HG02759 (cell line): ENCODE data around the gene SOS2.
A peak's percentile ranks its signal among the peaks of the same experiment; 100 is the strongest.

Experiments used
- ATAC-seq: cut with Tn5 transposase; IDR thresholded peaks from one replicate; pipeline ENCODE4 v1.9.1; 2021; ENCODE audit warnings: mild to moderate bottlenecking, moderate library complexity; ENCODE audit not compliant: unreplicated experiment

SOS2 gene

DNA sequence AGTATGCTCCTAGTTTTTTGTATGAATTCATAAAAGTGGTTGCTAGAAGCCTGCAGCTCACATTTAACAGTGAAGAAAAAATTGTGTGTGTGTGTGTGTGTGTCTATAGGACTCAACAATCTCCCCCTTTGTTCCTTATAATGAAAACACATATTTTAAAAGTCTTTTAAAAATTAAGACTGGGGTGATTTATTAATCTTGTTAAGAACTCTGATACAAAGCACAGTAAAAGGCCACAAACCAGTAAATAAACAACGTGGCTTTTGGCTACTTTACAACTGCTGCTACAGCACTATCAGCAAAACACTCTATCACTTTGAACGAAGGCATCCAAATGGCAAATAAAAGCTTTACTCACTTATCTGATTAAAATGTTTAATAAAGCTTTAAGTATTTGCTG, 114.4 kb downstream of the SOS2 start:
- ATAC-seq = no peak

DNA sequence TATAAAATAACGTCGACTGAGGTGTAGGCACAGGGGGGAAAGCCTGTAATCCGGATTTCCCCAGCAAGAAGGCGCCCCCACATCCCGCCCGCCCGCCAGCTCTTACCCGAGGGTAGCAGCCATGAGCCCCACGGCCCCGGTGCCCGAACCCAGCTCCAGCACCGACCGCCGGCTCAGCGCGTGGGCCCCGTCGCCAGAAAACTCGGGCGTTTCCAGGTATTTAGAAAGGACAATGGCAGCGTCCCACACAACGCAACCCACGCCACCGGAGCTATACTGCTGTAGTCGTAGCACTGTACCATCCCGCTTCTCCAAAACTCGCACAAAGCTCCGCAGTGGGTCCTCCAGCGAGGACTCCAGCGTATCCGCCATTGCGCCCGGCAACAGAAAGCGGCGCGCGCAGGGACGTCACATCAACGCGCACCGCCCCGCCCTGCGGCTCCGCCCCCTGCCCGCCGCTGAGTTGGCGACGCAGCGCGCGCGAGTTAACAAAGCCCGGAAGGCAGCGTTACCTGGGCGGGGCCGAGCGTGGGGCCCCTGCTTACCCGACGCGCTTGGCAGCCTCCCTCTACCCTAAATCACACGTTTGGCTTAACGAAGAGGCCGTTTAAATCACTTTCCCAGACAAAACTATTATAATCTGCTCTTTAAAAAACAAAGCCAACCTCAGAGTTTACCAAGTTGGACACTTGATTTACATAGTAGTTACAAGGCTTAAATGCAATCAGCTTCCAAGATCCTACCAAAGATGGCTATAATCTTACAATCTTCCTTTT, 115.0 kb downstream of the SOS2 start, which contains the start of gene VCPKMT:
Gene VCPKMT, minus strand, starts transcription at position 392 of the 776 bp plus-strand sequence. Its CDS starts 20 bp downstream, at position 372.
- peak; percentile 98 for ATAC-seq

DNA sequence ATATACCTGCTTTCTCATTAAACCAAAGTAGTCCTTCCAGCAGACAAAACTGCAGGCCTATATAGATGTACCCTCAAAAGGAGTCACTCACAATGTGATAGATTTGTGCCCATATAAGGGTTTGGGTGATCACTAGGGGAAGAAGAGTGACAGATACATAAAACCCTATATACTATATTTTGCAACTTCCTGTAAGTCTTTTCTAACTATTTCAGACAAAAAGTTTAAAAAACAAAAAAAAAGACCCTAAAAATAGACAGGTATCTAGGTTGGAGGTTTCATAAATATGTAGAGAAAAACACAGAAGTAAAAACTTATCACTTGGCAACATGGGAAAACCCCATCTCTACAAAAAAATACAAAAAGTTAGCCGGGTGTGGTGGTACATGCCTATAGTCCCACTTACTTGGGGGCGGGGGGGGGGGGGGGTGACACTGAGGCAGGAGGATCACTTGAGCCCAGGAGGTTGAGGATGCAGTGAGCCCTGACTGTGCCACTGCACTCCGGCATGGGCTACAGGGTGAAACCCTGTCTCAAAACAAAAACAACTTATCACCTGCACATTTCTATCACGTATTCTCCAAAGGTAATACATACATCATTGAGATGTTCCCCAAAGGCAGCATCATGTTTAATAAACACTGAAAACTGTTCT, 117.9 kb downstream of the SOS2 start:
- peak; percentile 26 for ATAC-seq

DNA sequence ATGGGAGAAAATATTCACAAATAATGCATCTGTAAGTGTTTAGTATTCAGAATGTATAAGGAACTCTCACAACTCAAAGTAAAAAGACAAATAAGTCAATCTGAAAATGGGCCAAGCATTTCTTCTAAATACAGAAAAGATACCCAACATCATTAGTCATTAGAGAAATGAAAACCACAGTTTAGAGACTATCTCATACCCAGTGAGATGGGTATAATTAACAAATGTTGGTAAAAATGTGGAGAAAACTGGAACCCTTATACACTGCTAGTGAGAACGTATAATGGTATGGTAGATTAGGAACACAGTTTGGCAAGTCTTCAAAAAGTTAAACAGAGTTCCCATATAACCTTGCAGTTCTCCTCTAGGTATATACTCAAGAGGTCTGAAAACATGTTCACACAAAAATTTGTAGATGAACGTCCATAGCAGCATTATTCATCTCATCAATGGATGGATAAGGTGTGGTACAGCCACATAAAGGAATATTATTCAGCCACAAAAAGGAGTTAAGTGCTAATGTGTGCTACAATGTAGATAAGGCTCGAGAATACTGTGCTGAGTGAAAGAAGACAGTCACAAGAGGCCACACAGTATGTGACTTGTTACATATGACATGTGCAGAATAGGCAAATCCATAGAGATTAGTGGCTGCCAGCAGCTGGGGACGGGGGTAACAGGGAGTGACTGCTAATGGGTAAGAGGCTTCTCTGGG, 120.9 kb downstream of the SOS2 start:
- no peak for ATAC-seq

DNA sequence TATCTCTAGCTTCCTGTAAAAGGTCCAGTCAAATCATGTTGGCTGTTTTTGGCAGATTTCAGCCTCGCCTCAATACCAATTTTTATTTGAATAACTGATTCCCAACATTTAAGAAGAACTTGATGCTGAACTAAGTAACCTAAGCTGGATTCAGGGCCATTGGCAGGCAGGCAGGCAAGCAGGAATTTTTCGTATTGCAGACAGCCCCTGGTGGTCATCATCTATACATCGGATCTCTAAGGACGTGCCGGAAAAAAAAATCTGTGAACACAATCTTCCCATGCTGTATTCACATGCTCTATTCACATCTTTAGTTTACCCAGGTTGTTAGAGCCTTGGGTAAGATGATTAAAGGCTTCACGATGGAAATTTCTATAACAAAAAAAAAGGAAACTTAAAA, 122.0 kb downstream of the SOS2 start:
- ATAC-seq = no peak

DNA sequence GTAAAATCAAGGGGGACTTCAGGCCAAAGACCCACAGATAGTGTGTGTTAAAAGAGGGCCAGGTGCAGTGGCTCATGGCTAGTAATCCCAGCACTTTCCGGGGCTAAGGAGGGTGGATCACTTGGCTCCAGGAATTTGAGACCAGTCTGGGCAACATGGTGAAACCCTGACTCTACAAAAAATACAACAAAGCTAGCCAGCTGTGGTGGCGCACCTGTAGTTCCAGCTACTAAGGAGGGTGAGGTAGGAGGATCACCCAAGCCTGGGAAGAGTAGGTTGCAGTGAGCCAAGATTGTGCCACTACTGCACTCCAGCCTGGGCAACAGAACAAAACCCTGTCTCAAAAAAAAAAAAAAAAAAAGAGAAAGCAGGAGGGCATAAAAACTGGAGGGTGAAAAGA, 123.5 kb downstream of the SOS2 start:
- ATAC-seq = no peak

DNA sequence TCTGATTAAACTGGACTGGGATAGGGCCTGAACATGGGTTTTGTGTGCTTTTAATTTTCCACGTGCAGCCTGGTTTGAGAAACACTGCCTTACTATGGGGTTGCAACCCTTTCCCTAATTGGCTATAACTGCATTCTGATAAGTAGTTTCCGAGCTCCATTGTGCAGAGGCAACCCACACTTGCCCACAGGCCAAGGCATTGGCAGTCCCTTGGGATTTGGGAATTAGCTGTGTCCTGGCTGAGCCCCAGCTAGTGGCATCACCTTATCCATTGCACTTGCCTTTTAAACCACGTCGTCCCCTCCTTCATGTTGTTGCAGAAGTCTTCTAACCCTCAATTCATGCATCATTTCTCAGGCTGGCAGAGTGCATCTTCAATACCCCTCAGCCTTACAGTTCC, 125.2 kb downstream of the SOS2 start:
- no peak for ATAC-seq

DNA sequence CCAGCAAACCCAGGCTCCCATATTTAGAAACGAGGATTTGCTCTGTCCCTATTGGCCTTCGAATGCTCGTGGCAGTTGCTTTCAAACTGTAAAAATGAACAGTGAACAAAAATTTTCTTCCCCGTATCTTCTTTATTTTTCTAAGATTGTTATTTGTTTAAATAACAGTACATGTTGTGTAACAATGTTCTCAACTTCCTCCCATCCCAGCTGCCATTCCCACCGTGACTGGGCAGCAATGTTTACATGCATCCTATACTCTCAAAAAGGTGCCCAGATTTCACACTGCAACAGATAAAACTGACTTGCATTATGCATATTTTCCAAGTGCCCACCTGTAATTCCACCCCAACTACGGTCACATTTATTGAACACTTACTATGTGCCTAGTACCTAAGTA, 127.8 kb downstream of the SOS2 start:
- ATAC-seq = no peak

DNA sequence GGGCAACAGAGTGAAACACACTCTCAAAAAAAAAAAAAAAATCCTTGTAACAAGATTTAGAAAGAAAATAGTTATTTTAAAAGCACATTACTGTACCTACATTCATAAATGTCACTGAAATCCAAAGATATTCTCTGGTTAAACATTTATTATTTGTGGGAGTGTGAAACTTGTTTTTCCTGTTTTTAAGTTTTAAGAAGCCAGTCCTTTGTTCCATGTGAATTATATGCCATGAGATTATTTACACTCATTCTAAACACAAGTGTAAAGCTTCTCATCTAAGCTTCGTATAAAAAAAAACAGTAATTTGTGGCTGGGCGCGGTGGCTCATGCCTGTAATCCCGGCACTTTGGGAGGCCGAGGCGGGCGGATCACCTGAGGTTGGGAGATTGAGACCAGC, 130.0 kb downstream of the SOS2 start:
- no peak for ATAC-seq

DNA sequence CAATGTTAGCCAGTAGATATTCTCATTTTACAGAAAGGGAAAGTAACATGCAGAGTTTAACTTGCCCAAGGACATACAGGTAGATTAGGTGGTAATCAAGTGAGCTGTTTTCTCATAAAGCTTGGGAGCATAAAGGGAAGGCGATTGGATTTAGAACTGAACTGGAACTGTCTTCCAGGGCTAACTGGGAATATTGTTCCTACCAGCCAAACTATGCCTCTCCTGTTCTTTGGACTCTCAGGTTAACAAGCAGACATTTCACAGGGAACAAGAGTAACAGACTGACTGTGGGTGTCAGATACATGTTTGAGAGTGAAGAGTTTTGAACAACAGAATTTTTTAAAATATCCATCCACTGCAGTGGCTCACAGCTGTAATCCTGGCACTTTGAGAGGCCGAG, 130.6 kb downstream of the SOS2 start:
- ATAC-seq = no peak

DNA sequence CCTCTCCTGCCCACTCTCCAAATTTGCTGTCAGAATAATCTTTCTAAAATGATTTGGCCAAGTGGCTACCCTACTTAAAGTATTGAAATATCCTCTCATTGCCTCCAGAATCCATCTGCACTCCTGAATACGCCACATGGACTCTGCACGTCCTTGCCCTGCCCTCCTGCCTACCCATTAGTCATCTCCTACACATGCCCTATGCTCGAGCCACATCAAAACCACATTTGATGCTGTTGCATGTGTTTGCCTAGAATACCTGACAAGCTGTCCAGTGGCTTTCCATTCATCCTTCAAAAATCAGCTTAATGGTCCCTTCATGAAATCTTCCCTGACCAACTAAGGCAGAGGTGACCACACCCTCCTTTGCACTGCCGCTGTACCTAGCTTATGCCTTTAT, 132.0 kb downstream of the SOS2 start:
- no peak for ATAC-seq

DNA sequence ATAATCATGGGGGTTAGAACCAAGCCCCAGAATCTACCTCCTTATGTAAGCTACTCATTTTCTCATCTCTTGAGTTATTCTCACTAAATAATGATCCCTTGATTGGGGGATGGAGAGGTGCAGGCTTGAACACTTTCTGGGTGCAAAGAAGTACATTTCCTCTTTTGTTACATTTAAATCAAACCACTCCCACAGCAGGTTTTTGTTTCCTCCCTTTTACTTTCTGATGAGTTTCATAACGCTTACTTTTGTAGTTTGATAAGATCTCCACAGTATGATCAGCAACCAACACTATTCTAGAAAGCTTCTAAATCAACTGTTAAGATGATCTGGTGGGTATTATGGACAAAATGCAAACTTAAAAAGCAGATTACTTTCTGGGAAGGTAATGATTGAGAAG, 135.5 kb downstream of the SOS2 start:
- no peak for ATAC-seq

DNA sequence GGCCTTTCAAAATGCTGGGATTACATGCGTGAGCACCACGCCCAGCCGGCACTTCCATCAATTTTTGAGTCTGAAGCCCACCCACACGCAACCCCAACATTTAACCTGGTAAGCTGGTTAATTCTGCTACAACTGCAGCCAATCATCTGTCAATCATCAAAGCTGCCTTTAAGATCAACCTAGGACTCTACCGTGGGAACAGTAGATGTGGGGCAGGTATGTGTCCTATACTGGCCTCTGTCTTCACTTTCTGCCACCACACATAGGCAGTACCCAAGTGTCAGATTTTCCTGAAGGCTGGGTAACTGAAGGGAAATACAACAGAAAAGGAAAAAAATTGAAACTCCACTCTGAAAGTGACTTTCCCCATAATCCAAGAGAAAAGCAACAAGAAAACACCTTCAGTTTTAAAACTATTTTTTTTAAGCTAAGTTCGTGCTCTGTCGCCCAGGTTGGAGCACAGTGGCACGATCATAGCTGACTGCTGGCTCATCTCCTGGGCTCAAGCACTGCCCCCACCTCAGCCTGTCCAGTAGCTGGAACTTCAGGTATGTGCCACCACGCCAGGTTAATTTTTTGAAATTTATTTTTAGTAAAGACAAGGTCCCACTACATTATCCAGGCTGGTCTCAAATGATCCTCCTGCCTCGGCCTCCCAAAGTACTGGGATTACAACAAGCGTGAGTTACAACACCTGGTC, 137.2 kb downstream of the SOS2 start:
- no peak for ATAC-seq

DNA sequence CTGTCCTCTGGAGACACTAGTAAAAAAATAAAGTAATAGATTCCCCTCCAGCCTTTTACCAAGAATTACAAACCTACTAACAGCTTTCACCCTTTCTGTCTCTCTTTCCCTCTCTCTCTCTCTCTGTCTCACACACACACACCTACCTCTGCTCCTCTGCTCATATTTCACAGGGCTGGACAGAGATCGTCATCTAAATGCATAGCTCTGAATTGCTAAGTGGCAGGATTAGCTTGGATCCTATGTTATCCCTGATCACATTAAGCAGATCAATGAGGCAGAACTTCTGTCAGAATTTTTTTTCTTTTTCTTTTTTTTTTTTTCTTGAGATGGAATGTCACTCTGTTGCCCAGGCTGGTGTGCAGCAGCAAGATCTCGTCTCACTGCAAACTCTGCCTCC, 137.9 kb downstream of the SOS2 start:
- ATAC-seq = no peak

DNA sequence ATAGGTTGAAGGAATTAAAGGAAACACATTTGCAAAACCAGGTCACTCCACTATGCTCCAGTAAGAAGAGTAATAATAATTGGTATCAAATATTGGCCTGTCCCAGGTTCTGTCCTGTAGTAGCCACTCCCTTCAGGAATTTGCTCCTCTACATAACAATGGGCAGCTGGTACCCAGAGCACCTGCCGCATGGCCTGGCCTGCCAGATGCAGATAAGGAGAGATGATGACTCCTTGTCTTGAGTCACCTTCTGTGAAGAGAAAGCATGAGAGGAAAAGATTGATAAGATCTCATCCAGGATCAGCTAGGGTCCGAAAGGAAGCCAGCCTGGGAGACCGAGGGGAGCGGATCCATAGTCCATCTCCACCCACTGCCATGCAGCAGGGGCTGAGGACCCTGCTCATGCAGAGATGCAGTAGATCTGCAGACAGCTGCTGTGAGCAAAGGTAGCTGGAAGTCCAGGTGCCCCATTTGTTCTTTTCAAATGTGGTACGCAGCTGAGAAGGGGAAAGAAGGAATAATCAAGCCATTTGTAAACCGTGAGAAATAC, 139.3 kb downstream of the SOS2 start:
- ATAC-seq = no peak

DNA sequence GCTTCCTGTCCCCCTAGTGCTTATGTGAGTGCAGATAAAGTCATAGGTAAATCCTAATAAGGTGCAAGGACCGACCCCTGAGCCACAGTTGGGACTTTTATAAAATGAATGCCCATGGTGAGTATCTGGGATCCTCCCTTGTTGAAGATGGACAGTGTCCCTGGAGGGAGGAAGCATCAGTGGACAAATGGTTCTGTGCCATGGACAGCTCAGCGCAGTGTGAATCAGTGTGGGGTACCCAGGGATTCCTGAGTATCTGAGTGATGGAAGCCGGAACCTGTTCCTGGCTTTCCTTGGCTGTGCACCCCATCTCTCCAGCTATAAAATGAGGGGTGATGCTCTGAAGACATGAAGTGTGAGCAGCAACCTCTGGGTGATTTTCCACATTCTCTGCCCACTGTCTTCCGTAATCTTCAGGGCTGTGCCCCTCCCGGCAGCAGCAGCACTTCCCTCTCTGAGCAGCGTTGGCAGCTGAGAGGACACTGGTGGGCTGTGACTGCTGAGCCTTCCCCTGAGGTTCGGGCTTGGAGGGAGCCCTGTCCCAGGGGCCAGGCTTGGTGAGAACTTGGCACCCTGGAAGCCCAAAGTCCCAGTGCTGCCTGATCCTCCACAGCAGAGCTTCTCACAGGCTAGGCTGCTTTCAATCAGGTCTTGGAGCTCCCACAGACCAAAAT, 140.0 kb downstream of the SOS2 start:
- ATAC-seq = no peak

DNA sequence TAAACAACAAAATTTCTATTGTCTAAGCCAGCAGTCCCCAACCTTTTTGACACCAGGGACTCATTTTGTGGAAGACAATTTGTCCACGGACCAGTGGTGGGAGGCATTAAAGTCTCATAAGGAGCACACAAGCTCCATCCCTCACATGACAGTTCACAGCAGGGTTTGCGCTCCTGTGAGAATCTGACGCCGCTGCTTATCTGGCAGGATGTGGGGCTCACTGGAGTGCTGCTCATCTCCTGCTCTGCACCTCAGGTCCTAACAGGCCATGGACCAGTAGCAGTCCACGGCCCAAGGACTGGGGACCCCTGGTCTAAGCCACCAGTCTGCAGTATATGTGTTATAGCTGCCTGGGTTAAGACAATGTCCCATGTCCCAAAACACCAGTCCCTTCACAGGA, 142.2 kb downstream of the SOS2 start:
- no peak for ATAC-seq

DNA sequence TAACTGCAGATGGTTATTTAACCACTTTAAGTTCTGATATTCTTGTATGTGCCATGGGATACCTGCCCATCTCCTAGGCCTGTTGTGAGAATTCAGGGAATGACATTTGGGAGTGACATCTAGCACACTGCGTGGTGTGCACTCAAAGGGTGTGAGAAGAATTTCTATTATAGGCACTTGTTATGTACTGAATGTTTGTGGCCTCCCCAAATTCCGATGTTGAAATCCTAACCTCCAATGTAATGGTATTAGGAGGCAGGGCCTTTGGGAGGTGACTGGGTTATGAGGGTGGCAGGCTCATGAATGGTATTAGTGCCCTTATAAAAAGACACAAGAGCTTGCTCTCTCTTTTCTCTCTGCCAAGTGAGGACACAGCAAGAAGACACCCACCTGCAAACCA, 142.6 kb downstream of the SOS2 start:
- ATAC-seq = no peak

DNA sequence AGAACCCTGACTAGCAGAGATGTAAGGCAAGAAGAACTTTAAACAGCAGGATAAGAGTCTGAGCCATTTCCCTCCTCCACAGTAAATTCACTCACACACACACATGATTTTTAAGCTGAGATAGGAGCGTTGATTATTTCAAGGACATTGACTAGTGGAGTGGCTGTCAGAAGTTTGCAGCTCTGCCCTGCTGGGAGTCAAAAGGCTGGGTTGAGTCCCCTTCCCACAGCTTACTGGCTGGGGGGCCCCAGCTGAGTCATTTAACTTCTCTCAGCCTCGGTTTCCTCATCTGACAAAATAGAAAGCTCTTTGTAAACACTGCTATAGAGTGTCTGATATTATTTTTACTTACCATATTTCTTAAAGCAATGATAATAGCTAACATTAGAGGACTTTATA, 143.3 kb downstream of the SOS2 start:
- no peak for ATAC-seq

DNA sequence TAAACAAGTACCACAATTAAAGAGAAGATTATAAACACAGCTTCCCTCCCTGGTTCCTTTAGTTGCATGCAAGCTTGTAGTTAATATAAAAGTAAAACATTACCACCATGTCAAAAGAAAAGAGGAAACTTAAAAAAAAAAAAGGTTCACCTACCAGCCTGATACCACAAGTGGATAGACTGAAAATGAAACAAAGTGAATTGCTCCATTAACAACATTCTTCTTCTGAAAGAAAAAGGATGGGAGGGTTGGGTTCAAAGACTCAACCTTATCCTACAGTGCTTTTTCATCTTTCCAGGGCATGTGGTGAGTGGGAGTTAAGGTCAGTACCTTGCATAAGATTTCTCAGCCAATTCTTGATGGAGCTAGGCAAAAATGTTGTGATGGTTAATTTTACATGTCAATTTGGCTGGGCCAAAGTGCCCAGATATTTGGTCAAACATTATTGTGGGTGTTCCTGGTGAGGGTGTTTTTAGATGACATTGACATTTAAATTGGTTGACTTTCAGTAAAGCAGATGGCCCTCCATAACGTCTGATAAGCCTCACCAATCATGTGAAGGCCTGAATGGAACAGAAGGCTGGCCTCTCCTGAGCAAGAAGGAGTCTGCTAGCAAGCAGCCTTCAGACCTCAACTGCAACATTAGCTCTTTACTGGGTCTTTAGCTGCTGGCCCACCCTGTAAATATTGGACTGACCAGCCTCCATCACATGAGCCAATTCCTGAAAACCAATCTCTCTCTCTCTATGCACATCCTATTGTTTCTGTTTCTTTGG, 143.8 kb downstream of the SOS2 start:
- no peak for ATAC-seq
